Natural killer cell treated with Interleukin-12 subunit alpha and Interleukin-12 subunit beta and Interleukin-15 and Interleukin-18, amount 100 ng/mL, for 72 hours (primary cell): ENCODE measurements around the gene RCSD1. TPM values are rescaled to one million over a fixed set of nuclear protein-coding genes. Genes with fewer than 3 reads are reported as not detected.
"Not testable (repeated sequence)": the region's sequence is repeated elsewhere in the genome, so short reads cannot be mapped to it uniquely, and the experiment has no call there.

Experiments
- ATAC-seq, 2 donors: fragments of 150-1000 bp; cut with Tn5 transposase in 1 of 2; sonication (Bioruptor Pico), chemical (Tn5 transposase) in 1 of 2; 2 replicates each; pipeline ENCODE4 v1.10.0; 2021
- DNase-seq: peaks from one replicate; pipeline ENCODE4 v3.0.0; 2022; ENCODE audit warnings: low spot score
- H3K27ac Mint-ChIP-seq, 2 donors: 1 replicate in 1 of 2; 2 replicates in 1 of 2; pipeline ENCODE4 v1.8.0; 2022; ENCODE audit warnings: mixed read lengths in 2 of 2, mild to moderate bottlenecking in 1 of 2, moderate library complexity in 1 of 2
- H3K27me3 Mint-ChIP-seq, 2 donors: 1 replicate in 1 of 2; 2 replicates in 1 of 2; pipeline ENCODE4 v1.8.0; 2022; ENCODE audit warnings: mixed read lengths in 2 of 2
- H3K36me3 Mint-ChIP-seq: one replicate; pipeline ENCODE4 v1.8.0; 2022; ENCODE audit warnings: mixed read lengths
- H3K4me1 Mint-ChIP-seq, 2 donors: 1 replicate in 1 of 2; 2 replicates in 1 of 2; pipeline ENCODE4 v1.8.0; 2022; ENCODE audit warnings: low read depth in 2 of 2, mixed read lengths in 2 of 2, mild to moderate bottlenecking in 1 of 2
- H3K4me3 Mint-ChIP-seq: one replicate; pipeline ENCODE4 v1.8.0; 2022; ENCODE audit warnings: mixed read lengths
- H3K9me3 Mint-ChIP-seq: 2 replicates; pipeline ENCODE4 v1.8.0; 2022; ENCODE audit warnings: mixed read lengths
- total RNA-seq, 2 donors: library from RNA; stranded (reverse); gene quantifications; one replicate each; pipeline ENCODE4 v1.2.3, GENCODE V29; 2022

Gene RCSD1
- total RNA-seq, 2 donors from 2014 or later = 30.3 to 30.9 TPM

DNA sequence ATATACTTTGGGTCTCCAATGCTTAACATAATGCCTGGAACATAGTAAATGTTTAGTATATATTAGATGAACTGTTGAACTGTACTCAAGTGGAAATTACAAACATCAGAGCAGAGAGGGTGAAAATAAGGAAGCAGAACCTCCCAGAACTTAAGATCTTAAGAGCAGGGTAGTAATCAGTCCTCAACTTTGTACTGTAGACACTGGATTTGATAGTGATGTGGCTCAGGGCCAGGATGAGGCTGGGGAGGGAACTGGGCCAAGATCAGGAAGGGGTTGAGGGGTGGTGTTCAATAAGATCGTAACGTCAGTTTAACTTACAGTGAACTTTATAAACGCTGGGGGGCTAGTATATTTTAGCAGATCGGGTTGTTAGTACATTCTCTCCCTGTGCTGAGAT lies 107.1 kb downstream of the RCSD1 start:
- DNase-seq (no peak), ATAC-seq (no peak)
- no peaks in the 10 kb centered on the region for H3K4me1 Mint-ChIP-seq
- H3K9me3 Mint-ChIP-seq = no peaks in the 10 kb centered on the region
- H3K4me3 Mint-ChIP-seq = no peak overlapping the region
- H3K27me3 Mint-ChIP-seq = peaks cover 0 to 8% of the 10 kb centered on the region in 2 donors
- no peaks in the 10 kb centered on the region for H3K36me3 Mint-ChIP-seq
- no peak overlapping the region for H3K27ac Mint-ChIP-seq

- DNase-seq = no peak
- Mint-ChIP-seq H3K4me1 (no peaks in the 10 kb centered on the region), H3K27me3 (peaks cover 0 to 8% of the 10 kb centered on the region in 2 donors), H3K9me3 (no peaks in the 10 kb centered on the region), H3K4me3 (no peak overlapping the region), H3K36me3 (no peaks in the 10 kb centered on the region), H3K27ac (no peak overlapping the region)
- no peak for ATAC-seq
These were observed 108.1 kb downstream of the RCSD1 start for GRCh38 chr1:167738158-167738557.

- H3K4me3 Mint-ChIP-seq = no peak overlapping the region
- no peak for ATAC-seq
- H3K27me3 Mint-ChIP-seq = peaks cover 0 to 8% of the 10 kb centered on the region in 2 donors
- no peak overlapping the region for H3K27ac Mint-ChIP-seq
- H3K4me1 Mint-ChIP-seq = no peaks in the 10 kb centered on the region
- H3K9me3 Mint-ChIP-seq = no peaks in the 10 kb centered on the region
- DNase-seq = no peak
- no peaks in the 10 kb centered on the region for H3K36me3 Mint-ChIP-seq
These were observed 109.7 kb downstream of the RCSD1 start for GRCh38 chr1:167739752-167740151.

DNA sequence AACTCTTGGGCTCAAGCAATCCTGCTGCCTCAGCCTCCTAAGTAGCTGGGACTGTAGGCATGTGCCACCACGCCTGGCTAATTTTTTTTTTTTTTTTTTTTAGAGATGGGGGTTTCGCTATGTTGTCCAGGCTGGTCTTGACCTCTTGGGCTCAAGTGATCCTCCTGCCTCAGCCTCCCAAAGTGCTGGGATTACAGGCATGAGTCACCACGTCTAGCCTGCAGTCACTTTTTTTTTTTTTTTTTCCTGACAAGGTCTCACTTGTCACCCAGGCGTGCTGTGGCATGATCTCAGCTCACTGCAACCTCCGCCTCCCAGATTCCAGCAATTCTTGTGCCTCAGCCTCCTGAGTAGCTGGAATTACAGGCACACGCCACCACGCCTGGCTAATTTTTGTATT lies 111.1 kb downstream of the RCSD1 start:
- H3K27ac Mint-ChIP-seq, H3K9me3 Mint-ChIP-seq, ATAC-seq, H3K4me1 Mint-ChIP-seq, H3K4me3 Mint-ChIP-seq, DNase-seq, H3K27me3 Mint-ChIP-seq, H3K36me3 Mint-ChIP-seq: not testable (repeated sequence)

DNA sequence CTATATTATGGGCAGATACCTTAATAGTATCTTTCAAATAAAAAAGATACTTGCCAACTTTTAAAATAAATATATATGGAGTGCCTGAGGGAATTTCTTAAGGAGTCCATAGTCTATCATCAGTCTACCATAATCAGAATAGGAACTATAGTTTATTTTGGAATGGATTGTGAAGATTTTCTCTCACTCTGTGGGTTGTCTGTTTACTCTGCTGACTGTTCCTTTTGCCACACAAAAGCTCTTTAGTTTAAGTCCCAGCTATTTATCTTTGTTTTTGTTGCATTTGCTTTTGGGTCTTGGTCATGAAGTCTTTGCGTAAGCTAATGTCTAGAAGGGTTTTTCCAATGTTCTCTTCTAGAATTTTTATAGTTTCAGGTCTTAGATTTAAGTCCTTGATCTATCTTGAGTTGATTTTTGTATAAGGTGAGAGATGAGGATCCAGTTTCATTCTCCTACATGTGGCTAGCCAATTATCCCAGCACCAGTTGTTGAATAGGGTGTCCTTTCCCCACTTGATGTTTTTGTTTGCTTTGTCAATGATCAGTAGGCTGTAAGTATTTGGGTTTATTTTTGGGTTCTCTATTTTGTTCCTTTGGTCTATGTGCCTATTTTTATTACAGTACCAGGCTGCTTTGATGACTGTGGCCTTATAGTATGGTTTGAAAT lies 112.5 kb downstream of the RCSD1 start:
- ATAC-seq, H3K9me3 Mint-ChIP-seq, DNase-seq, H3K36me3 Mint-ChIP-seq, H3K4me3 Mint-ChIP-seq, H3K4me1 Mint-ChIP-seq, H3K27ac Mint-ChIP-seq, H3K27me3 Mint-ChIP-seq: not testable (repeated sequence)

DNA sequence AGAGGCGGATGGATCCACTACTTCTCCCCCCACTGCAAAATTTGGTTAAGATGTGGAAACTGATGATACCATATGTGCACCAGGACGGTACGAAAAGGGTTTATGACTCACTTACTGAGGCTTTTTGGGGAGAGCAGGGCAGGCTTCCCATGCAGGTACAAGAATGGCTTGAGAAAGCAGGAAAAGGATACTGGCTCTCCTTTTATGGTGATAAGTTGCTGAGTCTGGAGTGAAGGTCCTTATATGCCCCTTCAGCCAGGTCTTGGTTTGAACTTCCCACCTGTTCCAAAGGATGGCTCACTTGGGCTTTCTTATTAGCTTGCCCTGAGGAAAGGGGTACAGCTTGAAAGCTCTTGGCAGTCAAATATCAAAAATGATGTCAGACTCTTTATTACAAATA lies 114.9 kb downstream of the RCSD1 start:
- H3K4me1 Mint-ChIP-seq = no peaks in the 10 kb centered on the region
- no peaks in the 10 kb centered on the region for H3K9me3 Mint-ChIP-seq
- no peak overlapping the region for H3K4me3 Mint-ChIP-seq
- H3K36me3 Mint-ChIP-seq = no peaks in the 10 kb centered on the region
- H3K27ac Mint-ChIP-seq = no peak overlapping the region
- no peak for ATAC-seq
- peaks cover 0 to 8% of the 10 kb centered on the region in 2 donors for H3K27me3 Mint-ChIP-seq
- no peak for DNase-seq

- no peak overlapping the region for H3K27ac Mint-ChIP-seq
- H3K36me3 Mint-ChIP-seq = no peaks in the 10 kb centered on the region
- no peak for ATAC-seq
- H3K27me3 Mint-ChIP-seq = no peaks in the 10 kb centered on the region
- H3K4me3 Mint-ChIP-seq = no peak overlapping the region
- DNase-seq = no peak
- no peaks in the 10 kb centered on the region for H3K9me3 Mint-ChIP-seq
- no peaks in the 10 kb centered on the region for H3K4me1 Mint-ChIP-seq
These were observed 116.1 kb downstream of the RCSD1 start for GRCh38 chr1:167746013-167746672.

DNA sequence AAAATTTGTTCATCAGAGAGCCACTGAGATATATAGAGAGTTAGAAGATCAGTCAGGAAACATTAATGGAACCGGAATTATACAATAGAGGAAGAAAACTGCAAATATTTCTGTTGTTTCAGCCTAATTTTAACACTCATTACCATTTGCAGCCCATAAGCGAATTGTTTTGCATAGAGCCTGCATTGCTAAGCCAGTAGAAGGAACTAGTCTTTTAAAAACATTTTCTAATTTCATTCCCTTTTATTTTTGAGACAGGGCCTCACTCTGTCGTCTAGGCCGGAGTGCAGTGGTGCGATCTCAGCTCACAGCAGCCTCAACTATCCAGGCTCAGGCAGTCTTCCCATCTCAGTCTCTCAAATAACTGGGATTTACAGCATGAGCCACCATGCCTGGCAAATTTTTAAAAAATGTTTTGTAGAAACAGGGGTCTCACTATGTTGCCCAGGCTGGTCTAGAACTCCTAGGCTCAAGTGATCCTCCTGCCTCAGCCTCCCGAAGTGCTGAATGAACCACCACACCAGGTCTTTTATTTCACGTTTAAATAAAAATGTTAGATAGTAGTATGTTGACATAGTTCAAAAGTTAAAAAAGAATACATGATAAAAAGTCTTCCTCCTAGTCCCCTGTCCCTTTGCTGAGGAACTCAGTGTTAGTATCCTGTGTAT lies 117.1 kb downstream of the RCSD1 start:
- Mint-ChIP-seq H3K36me3 (no peaks in the 10 kb centered on the region), H3K27me3 (no peaks in the 10 kb centered on the region), H3K27ac (no peak overlapping the region), H3K4me3 (no peak overlapping the region), H3K4me1 (no peaks in the 10 kb centered on the region), H3K9me3 (no peaks in the 10 kb centered on the region)
- ATAC-seq = no peak
- DNase-seq = no peak

DNA sequence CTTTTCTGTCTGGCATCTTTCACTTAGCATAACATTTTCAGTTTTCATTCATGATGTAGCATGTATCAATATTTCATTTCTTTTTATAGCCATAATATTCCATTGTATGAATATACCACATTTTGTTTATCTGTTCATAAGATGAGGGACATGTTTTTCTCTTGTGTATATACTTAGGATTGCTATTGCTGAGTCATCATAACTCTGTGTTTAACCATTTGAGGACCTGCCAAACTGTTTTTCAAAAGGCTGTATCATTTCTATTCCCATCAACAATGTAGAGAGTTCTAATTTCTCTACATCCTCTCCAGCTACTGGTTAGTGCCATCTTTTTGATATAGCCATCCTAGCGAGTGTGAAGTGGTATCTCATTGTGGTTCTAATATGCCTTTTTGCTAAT lies 118.0 kb downstream of the RCSD1 start:
- no peak overlapping the region for H3K4me3 Mint-ChIP-seq

DNA sequence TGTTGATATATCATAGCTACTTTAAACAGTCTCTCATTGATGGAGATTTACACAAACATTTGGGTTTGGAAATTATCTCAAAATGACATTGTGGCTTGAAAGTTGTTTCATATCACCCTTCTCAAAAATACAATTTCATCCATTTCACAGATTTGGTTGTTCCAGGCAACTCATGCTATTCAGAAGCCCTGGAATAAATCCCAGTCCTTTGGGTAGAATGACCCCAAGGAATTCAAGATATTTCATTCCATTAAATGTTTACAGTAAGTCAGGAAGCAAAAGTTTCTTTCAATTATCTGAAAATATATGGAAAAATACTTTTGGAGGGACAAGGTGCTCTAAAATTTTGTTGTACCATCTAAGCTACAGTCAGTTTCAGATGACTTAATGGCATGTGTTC lies 118.9 kb downstream of the RCSD1 start:
- H3K4me1 Mint-ChIP-seq = peaks cover 5 to 6% of the 10 kb centered on the region in 2 donors
- ATAC-seq = no peak
- DNase-seq = no peak
- no peaks in the 10 kb centered on the region for H3K36me3 Mint-ChIP-seq
- no peaks in the 10 kb centered on the region for H3K9me3 Mint-ChIP-seq
- H3K4me3 Mint-ChIP-seq = no peak overlapping the region
- peaks cover 0 to 3% of the 10 kb centered on the region in 2 donors for H3K27me3 Mint-ChIP-seq
- no peak overlapping the region for H3K27ac Mint-ChIP-seq

More for the DNA sequence above, 118.0 kb downstream of the RCSD1 start:
- Mint-ChIP-seq H3K9me3 (no peaks in the 10 kb centered on the region), H3K27ac (no peak overlapping the region), H3K4me1 (peaks cover 3 to 5% of the 10 kb centered on the region in 2 donors), H3K36me3 (no peaks in the 10 kb centered on the region), H3K27me3 (peaks cover 0 to 3% of the 10 kb centered on the region in 2 donors)
- DNase-seq (no peak), ATAC-seq (no peak)

GRCh38 chr1:167749741-167750140 lies 119.7 kb downstream of the RCSD1 start:
- no peaks in the 10 kb centered on the region for H3K9me3 Mint-ChIP-seq
- no peak overlapping the region for H3K27ac Mint-ChIP-seq
- peaks cover 5 to 6% of the 10 kb centered on the region in 2 donors for H3K4me1 Mint-ChIP-seq
- peaks cover 0 to 3% of the 10 kb centered on the region in 2 donors for H3K27me3 Mint-ChIP-seq
- ATAC-seq = no peak
- no peaks in the 10 kb centered on the region for H3K36me3 Mint-ChIP-seq
- no peak for DNase-seq
- no peak overlapping the region for H3K4me3 Mint-ChIP-seq

GRCh38 chr1:167750641-167751040 lies 120.6 kb downstream of the RCSD1 start:
- ATAC-seq = no peak
- H3K27ac Mint-ChIP-seq = no peak overlapping the region
- H3K27me3 Mint-ChIP-seq = peaks cover 0 to 3% of the 10 kb centered on the region in 2 donors
- H3K4me3 Mint-ChIP-seq = no peak overlapping the region
- H3K9me3 Mint-ChIP-seq = no peaks in the 10 kb centered on the region
- DNase-seq = no peak
- peaks cover 5 to 6% of the 10 kb centered on the region in 2 donors for H3K4me1 Mint-ChIP-seq
- no peaks in the 10 kb centered on the region for H3K36me3 Mint-ChIP-seq

GRCh38 chr1:167751676-167752075 lies 121.6 kb downstream of the RCSD1 start:
- Mint-ChIP-seq H3K4me1 (peaks cover 5 to 6% of the 10 kb centered on the region in 2 donors), H3K36me3 (no peaks in the 10 kb centered on the region), H3K27ac (no peak overlapping the region), H3K27me3 (peaks cover 0 to 3% of the 10 kb centered on the region in 2 donors), H3K4me3 (no peak overlapping the region), H3K9me3 (no peaks in the 10 kb centered on the region)
- no peak for ATAC-seq
- no peak for DNase-seq
